ENCODE data around the gene CBR1.

DNA sequence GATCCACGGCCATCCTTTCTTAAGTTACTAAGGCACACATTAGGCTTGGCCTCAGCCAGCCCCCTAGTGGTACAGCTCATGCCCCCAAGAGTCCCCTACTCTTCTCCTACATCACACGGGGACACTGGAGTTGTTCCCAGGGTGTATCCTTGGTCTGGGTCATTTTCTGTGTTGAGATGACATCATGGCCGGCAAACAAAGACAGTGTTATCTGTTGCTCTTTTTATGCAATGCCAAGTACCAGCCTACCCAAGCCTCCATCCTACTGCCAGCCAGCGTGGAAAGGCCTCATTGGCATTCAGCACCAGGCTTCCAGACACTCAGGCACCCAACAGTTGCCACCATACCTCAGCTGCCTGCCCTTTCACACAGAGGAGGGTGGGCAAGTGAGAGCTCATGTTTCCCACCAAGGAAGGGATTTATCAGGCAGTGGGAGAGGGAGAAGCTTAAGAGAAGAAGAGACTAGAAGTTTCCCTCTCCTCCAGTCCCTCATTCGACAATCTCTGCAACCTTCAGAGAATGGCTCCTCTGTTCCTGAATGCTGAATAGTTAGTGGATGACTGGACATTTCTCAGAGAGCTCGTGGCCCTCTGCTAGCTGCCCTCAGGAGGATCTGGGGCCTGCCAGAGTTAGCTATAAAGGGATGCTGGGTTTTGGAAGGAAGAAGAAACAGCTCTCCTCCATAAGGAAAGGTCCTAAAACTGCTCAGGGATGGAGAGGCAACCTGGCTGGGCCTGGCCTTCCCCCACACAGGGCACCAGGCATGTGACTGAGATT lies 17.7 kb downstream of the CBR1 start:
- TF ChIP-seq, protein P1, sequence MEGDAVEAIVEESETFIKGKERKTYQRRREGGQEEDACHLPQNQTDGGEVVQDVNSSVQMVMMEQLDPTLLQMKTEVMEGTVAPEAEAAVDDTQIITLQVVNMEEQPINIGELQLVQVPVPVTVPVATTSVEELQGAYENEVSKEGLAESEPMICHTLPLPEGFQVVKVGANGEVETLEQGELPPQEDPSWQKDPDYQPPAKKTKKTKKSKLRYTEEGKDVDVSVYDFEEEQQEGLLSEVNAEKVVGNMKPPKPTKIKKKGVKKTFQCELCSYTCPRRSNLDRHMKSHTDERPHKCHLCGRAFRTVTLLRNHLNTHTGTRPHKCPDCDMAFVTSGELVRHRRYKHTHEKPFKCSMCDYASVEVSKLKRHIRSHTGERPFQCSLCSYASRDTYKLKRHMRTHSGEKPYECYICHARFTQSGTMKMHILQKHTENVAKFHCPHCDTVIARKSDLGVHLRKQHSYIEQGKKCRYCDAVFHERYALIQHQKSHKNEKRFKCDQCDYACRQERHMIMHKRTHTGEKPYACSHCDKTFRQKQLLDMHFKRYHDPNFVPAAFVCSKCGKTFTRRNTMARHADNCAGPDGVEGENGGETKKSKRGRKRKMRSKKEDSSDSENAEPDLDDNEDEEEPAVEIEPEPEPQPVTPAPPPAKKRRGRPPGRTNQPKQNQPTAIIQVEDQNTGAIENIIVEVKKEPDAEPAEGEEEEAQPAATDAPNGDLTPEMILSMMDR (conservative IDR thresholded peaks at IDR 0.05): no peak
- no peak for TF ChIP-seq ZFX (IDR thresholded peaks at IDR 0.05)

Measured in C4-2B (cell line).